ENCODE data around the gene HTR2A. TPM values are rescaled to one million over a fixed set of nuclear protein-coding genes. Genes with fewer than 3 reads are reported as not detected.

Gene HTR2A
- total and polyA plus RNA-seq, 7 experiments from 2014 or later, result not detected

GRCh38 chr13:46830405-46831005 is 66.3 kb downstream of the HTR2A start:
- POLR2A ChIA-PET, result no interaction called here

DNA sequence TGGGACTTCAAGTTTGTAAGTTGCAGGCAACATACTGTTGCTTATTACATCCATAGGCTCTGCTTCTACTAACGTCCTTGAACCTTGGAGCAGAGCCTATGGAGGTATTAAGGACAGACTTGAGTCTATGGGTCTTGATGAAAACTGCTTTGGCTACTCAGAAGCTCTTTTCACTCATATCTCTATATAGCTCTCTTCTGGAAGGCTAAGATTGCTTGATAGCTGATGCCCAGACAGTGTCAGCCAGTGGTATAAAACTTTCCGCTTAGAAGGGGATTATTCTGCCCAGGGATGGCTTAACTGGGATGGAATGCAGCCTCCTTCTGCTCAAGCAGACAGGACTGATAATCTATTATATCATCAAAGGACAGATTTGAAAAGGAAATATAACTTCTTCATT is 74.3 kb downstream of the HTR2A start:
- Mint-ChIP-seq H3K4me3 (no peak overlapping the region), H3K27me3 (peaks cover 0 to 14% (median 4%) of the 10 kb centered on the region in 5 donors), H3K9me3 (peaks cover 0 to 4% (median 0%) of the 10 kb centered on the region in 11 donors), H3K36me3 (no peaks in the 10 kb centered on the region), H3K4me1 (peaks cover 0 to 2% (median 0%) of the 10 kb centered on the region in 7 donors), H3K27ac (no peak overlapping the region)
- DNase-seq (no peak), ATAC-seq (no peak)
- intact Hi-C loops (cut with micrococcal nuclease), result no loop called here
- Histone ChIP-seq H3K9me3 (ENCODE audit: control insufficient read depth in 2 of 3, low read length in 3 of 3) (no peaks in the 10 kb centered on the region), H3K4me3 (ENCODE audit: low read length) (no peak overlapping the region), H3K4me1 (ENCODE audit: control insufficient read depth in 2 of 2, insufficient read depth in 2 of 2, low read length in 2 of 2) (no peaks in the 10 kb centered on the region), H3K27me3 (ENCODE audit: control insufficient read depth in 2 of 2, insufficient read depth in 2 of 2, low read length in 2 of 2) (no peaks in the 10 kb centered on the region), H3K27ac (ENCODE audit: low read depth, low read length) (no peak overlapping the region), H3K36me3 (ENCODE audit: control insufficient read depth in 2 of 3, insufficient read depth in 3 of 3, low read length in 3 of 3) (no peaks in the 10 kb centered on the region)
- ChIA-PET POLR2A (no interaction called here), CTCF (no interaction called here)

More at GRCh38 chr13:46830405-46831005, 66.3 kb downstream of the HTR2A start:
- H3K27ac ChIP-seq (ENCODE audit: low read depth, low read length), result no peak overlapping the region
- no peak overlapping the region for H3K4me3 ChIP-seq (ENCODE audit: low read length)
- peaks cover 0 to 32% (median 6%) of the 10 kb centered on the region in 5 donors for H3K27me3 Mint-ChIP-seq
- no peak for ATAC-seq
- no peaks in the 10 kb centered on the region for H3K36me3 ChIP-seq (ENCODE audit: control insufficient read depth in 2 of 3, insufficient read depth in 3 of 3, low read length in 3 of 3)
- intact Hi-C loops (cut with micrococcal nuclease), result loop anchor here in 1 of 2 donors (1.0 kb wide), 1 partner anchor 944 kb away; no protein-coding TSS in a partner anchor
- no peaks in the 10 kb centered on the region for H3K4me1 Mint-ChIP-seq
- no peak overlapping the region for H3K27ac Mint-ChIP-seq
- CTCF ChIA-PET, result interaction anchor here (0.6 to 1.0 kb wide), 2 partner anchors 944 to 1937 kb away, joined by 3 read pairs; no protein-coding TSS in a partner anchor
- H3K4me3 Mint-ChIP-seq, result no peak overlapping the region
- no peaks in the 10 kb centered on the region for H3K9me3 Mint-ChIP-seq
- H3K36me3 Mint-ChIP-seq, result no peaks in the 10 kb centered on the region
- no peaks in the 10 kb centered on the region for H3K4me1 ChIP-seq (ENCODE audit: control insufficient read depth in 2 of 2, insufficient read depth in 2 of 2, low read length in 2 of 2)
- H3K9me3 ChIP-seq (ENCODE audit: control insufficient read depth in 2 of 3, low read length in 3 of 3), result no peaks in the 10 kb centered on the region
- H3K27me3 ChIP-seq (ENCODE audit: control insufficient read depth in 2 of 2, insufficient read depth in 2 of 2, low read length in 2 of 2), result no peaks in the 10 kb centered on the region
- no peak for DNase-seq

GRCh38 chr13:46817838-46818476 is 78.9 kb downstream of the HTR2A start:
- H3K4me1 Mint-ChIP-seq, result peaks cover 0 to 2% (median 0%) of the 10 kb centered on the region in 7 donors

GRCh38 chr13:46817095-46817494 is 79.8 kb downstream of the HTR2A start:
- no peak overlapping the region for H3K4me3 Mint-ChIP-seq
- Histone ChIP-seq H3K9me3 (ENCODE audit: control insufficient read depth in 2 of 3, low read length in 3 of 3) (peaks cover 0 to 8% (median 5%) of the 10 kb centered on the region in 3 experiments), H3K36me3 (ENCODE audit: control insufficient read depth in 2 of 3, insufficient read depth in 3 of 3, low read length in 3 of 3) (no peaks in the 10 kb centered on the region), H3K27me3 (ENCODE audit: control insufficient read depth in 2 of 2, insufficient read depth in 2 of 2, low read length in 2 of 2) (no peaks in the 10 kb centered on the region), H3K4me1 (ENCODE audit: control insufficient read depth in 2 of 2, insufficient read depth in 2 of 2, low read length in 2 of 2) (no peaks in the 10 kb centered on the region), H3K27ac (ENCODE audit: low read depth, low read length) (no peak overlapping the region), H3K4me3 (ENCODE audit: low read length) (no peak overlapping the region)
- intact Hi-C loops (cut with micrococcal nuclease), result no loop called here
- no peak for DNase-seq
- ChIA-PET CTCF (no interaction called here), POLR2A (no interaction called here)
- peak; percentile 27 for ATAC-seq
- H3K27me3 Mint-ChIP-seq, result peaks cover 3 to 25% (median 9%) of the 10 kb centered on the region in 5 donors
- H3K9me3 Mint-ChIP-seq, result peaks cover 0 to 18% (median 12%) of the 10 kb centered on the region in 11 donors
- H3K27ac Mint-ChIP-seq, result no peak overlapping the region
- H3K36me3 Mint-ChIP-seq, result peaks cover 0 to 13% (median 4%) of the 10 kb centered on the region in 5 donors
- H3K4me1 Mint-ChIP-seq, result peaks cover 0 to 3% (median 0%) of the 10 kb centered on the region in 7 donors

More at GRCh38 chr13:46817838-46818476, 78.9 kb downstream of the HTR2A start:
- DNase-seq (no peak), ATAC-seq (no peak)
- H3K27me3 ChIP-seq (ENCODE audit: control insufficient read depth in 2 of 2, insufficient read depth in 2 of 2, low read length in 2 of 2), result no peaks in the 10 kb centered on the region
- CTCF ChIA-PET, result no interaction called here
- no peaks in the 10 kb centered on the region for H3K4me1 ChIP-seq (ENCODE audit: control insufficient read depth in 2 of 2, insufficient read depth in 2 of 2, low read length in 2 of 2)
- POLR2A ChIA-PET, result no interaction called here
- Mint-ChIP-seq H3K36me3 (peaks cover 0 to 7% (median under 1%) of the 10 kb centered on the region in 5 donors), H3K9me3 (peaks cover 0 to 9% (median 5%) of the 10 kb centered on the region in 11 donors), H3K4me3 (peak overlapping the region in 1 of 10 donors; percentile 27), H3K27ac (no peak overlapping the region), H3K27me3 (peaks cover 0 to 28% (median 4%) of the 10 kb centered on the region in 5 donors)
- peaks cover 0 to 1% (median under 1%) of the 10 kb centered on the region in 3 experiments for H3K9me3 ChIP-seq (ENCODE audit: control insufficient read depth in 2 of 3, low read length in 3 of 3)
- no peaks in the 10 kb centered on the region for H3K36me3 ChIP-seq (ENCODE audit: control insufficient read depth in 2 of 3, insufficient read depth in 3 of 3, low read length in 3 of 3)
- intact Hi-C loops (cut with micrococcal nuclease), result no loop called here
- H3K4me3 ChIP-seq (ENCODE audit: low read length), result no peak overlapping the region
- H3K27ac ChIP-seq (ENCODE audit: low read depth, low read length), result no peak overlapping the region

DNA sequence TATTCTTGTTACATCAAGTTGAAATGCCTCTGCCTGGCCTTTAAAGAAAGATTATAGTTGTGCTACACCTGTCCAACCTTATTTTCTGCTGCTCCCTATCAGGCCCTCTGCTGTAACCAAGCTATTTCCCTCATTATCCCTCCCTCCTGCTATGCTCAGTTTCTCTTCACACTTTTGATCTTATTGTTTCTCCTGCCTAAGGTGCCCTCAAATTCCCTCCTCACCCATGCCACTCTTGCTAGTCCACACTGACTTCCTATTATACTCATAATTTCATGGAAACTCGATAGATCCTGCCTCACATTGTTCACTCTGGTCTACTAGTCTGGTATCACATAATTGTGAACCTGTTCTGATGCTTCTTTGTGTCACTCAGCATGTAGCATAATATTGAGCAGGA is 80.5 kb downstream of the HTR2A start:
- CTCF ChIA-PET, result no interaction called here
- ATAC-seq (no peak), DNase-seq (no peak)
- Mint-ChIP-seq H3K9me3 (peaks cover 0 to 25% (median 17%) of the 10 kb centered on the region in 11 donors), H3K27ac (no peak overlapping the region), H3K4me3 (no peak overlapping the region), H3K4me1 (peaks cover 0 to 4% (median 0%) of the 10 kb centered on the region in 7 donors), H3K36me3 (peaks cover 0 to 16% (median 4%) of the 10 kb centered on the region in 5 donors), H3K27me3 (peaks cover 5 to 25% (median 13%) of the 10 kb centered on the region in 5 donors)
- H3K9me3 ChIP-seq (ENCODE audit: control insufficient read depth in 2 of 3, low read length in 3 of 3), result peaks cover 0 to 8% (median 5%) of the 10 kb centered on the region in 3 experiments
- no peak overlapping the region for H3K27ac ChIP-seq (ENCODE audit: low read depth, low read length)
- POLR2A ChIA-PET, result no interaction called here
- no peak overlapping the region for H3K4me3 ChIP-seq (ENCODE audit: low read length)
- intact Hi-C loops (cut with micrococcal nuclease), result no loop called here
- H3K36me3 ChIP-seq (ENCODE audit: control insufficient read depth in 2 of 3, insufficient read depth in 3 of 3, low read length in 3 of 3), result no peaks in the 10 kb centered on the region
- no peaks in the 10 kb centered on the region for H3K4me1 ChIP-seq (ENCODE audit: control insufficient read depth in 2 of 2, insufficient read depth in 2 of 2, low read length in 2 of 2)
- no peaks in the 10 kb centered on the region for H3K27me3 ChIP-seq (ENCODE audit: control insufficient read depth in 2 of 2, insufficient read depth in 2 of 2, low read length in 2 of 2)

- DNase-seq, result no peak
- no peak overlapping the region for H3K27ac ChIP-seq (ENCODE audit: low read depth, low read length)
- intact Hi-C loops (cut with micrococcal nuclease), result no loop called here
- Mint-ChIP-seq H3K27ac (no peak overlapping the region), H3K27me3 (peaks cover 14 to 28% (median 17%) of the 10 kb centered on the region in 5 donors), H3K4me1 (peaks cover 0 to 4% (median 0%) of the 10 kb centered on the region in 7 donors), H3K36me3 (peaks cover 3 to 16% (median 4%) of the 10 kb centered on the region in 5 donors), H3K4me3 (no peak overlapping the region), H3K9me3 (peaks cover 0 to 29% (median 17%) of the 10 kb centered on the region in 11 donors)
- ChIA-PET CTCF (no interaction called here), POLR2A (no interaction called here)
- H3K4me3 ChIP-seq (ENCODE audit: low read length), result no peak overlapping the region
- H3K9me3 ChIP-seq (ENCODE audit: control insufficient read depth in 2 of 3, low read length in 3 of 3), result peaks cover 0 to 8% (median 5%) of the 10 kb centered on the region in 3 experiments
- no peaks in the 10 kb centered on the region for H3K27me3 ChIP-seq (ENCODE audit: control insufficient read depth in 2 of 2, insufficient read depth in 2 of 2, low read length in 2 of 2)
- H3K36me3 ChIP-seq (ENCODE audit: control insufficient read depth in 2 of 3, insufficient read depth in 3 of 3, low read length in 3 of 3), result no peaks in the 10 kb centered on the region
- no peak for ATAC-seq
- no peaks in the 10 kb centered on the region for H3K4me1 ChIP-seq (ENCODE audit: control insufficient read depth in 2 of 2, insufficient read depth in 2 of 2, low read length in 2 of 2)
Observed at GRCh38 chr13:46812301-46812797, 84.5 kb downstream of the HTR2A start.

Data from naive thymus-derived CD4-positive, alpha-beta T cell (primary cell).